ENCODE results near the gene TTF1.

TTF1 gene

GRCh38 chr9:132356324-132356924 is 50.2 kb downstream of the TTF1 start:
- no peak for DNase-seq

- DNase-seq: peak; percentile 96 to 97
Measured at GRCh38 chr9:132354637-132355355, 51.8 kb downstream of the TTF1 start, which contains the start of gene SETX. Gene SETX, minus strand, starts transcription at chr9:132354986. Its CDS starts 5,558 bp downstream, at chr9:132349428.

- DNase-seq: no peak
Measured at GRCh38 chr9:132351404-132352045, 55.1 kb downstream of the TTF1 start.

GRCh38 chr9:132350861-132351315 is 55.8 kb downstream of the TTF1 start:
- DNase-seq: peak in 1 of 2 donors; percentile 58

GRCh38 chr9:132348676-132349075 is 58.0 kb downstream of the TTF1 start:
- DNase-seq: no peak

GRCh38 chr9:132346177-132346576 is 60.5 kb downstream of the TTF1 start:
- no peak for DNase-seq

- no peak for DNase-seq
Measured at GRCh38 chr9:132341177-132341840, 65.3 kb downstream of the TTF1 start.

- no peak for DNase-seq
Measured at GRCh38 chr9:132334364-132334763, 72.3 kb downstream of the TTF1 start.

GRCh38 chr9:132333556-132333955 is 73.1 kb downstream of the TTF1 start:
- DNase-seq: no peak

- DNase-seq: no peak
Measured at GRCh38 chr9:132328580-132328979, 78.1 kb downstream of the TTF1 start.

- no peak for DNase-seq
Measured at GRCh38 chr9:132327537-132327936, 79.1 kb downstream of the TTF1 start.

All from CD4-positive, alpha-beta T cell treated with Interleukin-4 for 1 hour (primary cell).